ENCODE measurements around the gene TAF15. TPM values are rescaled to one million over a fixed set of nuclear protein-coding genes. Genes with fewer than 3 reads are reported as not detected.

TAF15 gene
- total RNA-seq, 1 donor from 2014 or later, result 180 TPM

- Mint-ChIP-seq H3K9me3 (ENCODE audit: unreplicated experiment) (no peaks in the 10 kb centered on the region), H3K4me1 (ENCODE audit: low read depth, unreplicated experiment) (no peaks in the 10 kb centered on the region), H3K36me3 (ENCODE audit: unreplicated experiment) (no peaks in the 10 kb centered on the region), H3K4me3 (ENCODE audit: unreplicated experiment) (no peak overlapping the region), H3K27me3 (ENCODE audit: unreplicated experiment) (peaks cover 3% of the 10 kb centered on the region), H3K27ac (ENCODE audit: unreplicated experiment) (no peak overlapping the region)
- TF ChIP-seq CTCF (IDR thresholded peaks at IDR 0.05; ENCODE audit: partially characterized antibody, unreplicated experiment), result no peak
- no peak for DNase-seq
These were observed 15.9 kb downstream of the TAF15 start for GRCh38 chr17:35825206-35825605.

- no peak for DNase-seq
- H3K9me3 Mint-ChIP-seq (ENCODE audit: unreplicated experiment), result no peaks in the 10 kb centered on the region
- no peaks in the 10 kb centered on the region for H3K36me3 Mint-ChIP-seq (ENCODE audit: unreplicated experiment)
- peaks cover 2% of the 10 kb centered on the region for H3K27me3 Mint-ChIP-seq (ENCODE audit: unreplicated experiment)
- no peak for TF ChIP-seq CTCF (IDR thresholded peaks at IDR 0.05; ENCODE audit: partially characterized antibody, unreplicated experiment)
- H3K4me3 Mint-ChIP-seq (ENCODE audit: unreplicated experiment), result no peak overlapping the region
- H3K27ac Mint-ChIP-seq (ENCODE audit: unreplicated experiment), result no peak overlapping the region
- H3K4me1 Mint-ChIP-seq (ENCODE audit: low read depth, unreplicated experiment), result no peaks in the 10 kb centered on the region
These were observed 31.8 kb downstream of the TAF15 start for GRCh38 chr17:35841101-35841500.

- no peak overlapping the region for H3K27ac Mint-ChIP-seq (ENCODE audit: unreplicated experiment)
- no peaks in the 10 kb centered on the region for H3K4me1 Mint-ChIP-seq (ENCODE audit: low read depth, unreplicated experiment)
- no peak for TF ChIP-seq CTCF (IDR thresholded peaks at IDR 0.05; ENCODE audit: partially characterized antibody, unreplicated experiment)
- no peaks in the 10 kb centered on the region for H3K9me3 Mint-ChIP-seq (ENCODE audit: unreplicated experiment)
- no peak overlapping the region for H3K4me3 Mint-ChIP-seq (ENCODE audit: unreplicated experiment)
- peaks cover 2% of the 10 kb centered on the region for H3K27me3 Mint-ChIP-seq (ENCODE audit: unreplicated experiment)
- DNase-seq, result no peak
- H3K36me3 Mint-ChIP-seq (ENCODE audit: unreplicated experiment), result no peaks in the 10 kb centered on the region
These were observed 32.2 kb downstream of the TAF15 start for GRCh38 chr17:35841505-35841904.

GRCh38 chr17:35842239-35842638 is 33.0 kb downstream of the TAF15 start:
- no peak for TF ChIP-seq CTCF (IDR thresholded peaks at IDR 0.05; ENCODE audit: partially characterized antibody, unreplicated experiment)
- H3K27me3 Mint-ChIP-seq (ENCODE audit: unreplicated experiment), result peaks cover 2% of the 10 kb centered on the region
- H3K36me3 Mint-ChIP-seq (ENCODE audit: unreplicated experiment), result no peaks in the 10 kb centered on the region
- no peak for DNase-seq
- no peaks in the 10 kb centered on the region for H3K9me3 Mint-ChIP-seq (ENCODE audit: unreplicated experiment)
- peak overlapping the region; percentile 26 for H3K27ac Mint-ChIP-seq (ENCODE audit: unreplicated experiment)
- H3K4me1 Mint-ChIP-seq (ENCODE audit: low read depth, unreplicated experiment), result no peaks in the 10 kb centered on the region
- no peak overlapping the region for H3K4me3 Mint-ChIP-seq (ENCODE audit: unreplicated experiment)

GRCh38 chr17:35843698-35844097 is 34.4 kb downstream of the TAF15 start:
- H3K36me3 Mint-ChIP-seq (ENCODE audit: unreplicated experiment), result no peaks in the 10 kb centered on the region
- no peak overlapping the region for H3K4me3 Mint-ChIP-seq (ENCODE audit: unreplicated experiment)
- no peak for DNase-seq
- H3K4me1 Mint-ChIP-seq (ENCODE audit: low read depth, unreplicated experiment), result no peaks in the 10 kb centered on the region
- peaks cover 2% of the 10 kb centered on the region for H3K27me3 Mint-ChIP-seq (ENCODE audit: unreplicated experiment)
- no peak overlapping the region for H3K27ac Mint-ChIP-seq (ENCODE audit: unreplicated experiment)
- no peak for TF ChIP-seq CTCF (IDR thresholded peaks at IDR 0.05; ENCODE audit: partially characterized antibody, unreplicated experiment)
- H3K9me3 Mint-ChIP-seq (ENCODE audit: unreplicated experiment), result no peaks in the 10 kb centered on the region

Data from glutamatergic neuron (in vitro differentiated cells).